GM06990 (cell line): ENCODE data around the gene ZMAT3.

ENCODE experiments used
- DNase-seq: peaks from one replicate; pipeline ENCODE4 v3.0.0-alpha.2; 2011; ENCODE audit not compliant: insufficient read length; ENCODE audit errors: extremely low read depth
- H3K27me3 ChIP-seq: replicated peaks from 2 replicates; pipeline ENCODE4 v1.6.0; 2011; ENCODE audit warnings: low read length; ENCODE audit not compliant: control insufficient read depth, insufficient read depth
- H3K36me3 ChIP-seq: 2 replicates; pipeline ENCODE4 v1.5.1; 2011; ENCODE audit warnings: low read length; ENCODE audit not compliant: control insufficient read depth, insufficient read depth
- H3K4me3 ChIP-seq: replicated peaks from 2 replicates; pipeline ENCODE4 v1.5.1; 2011; ENCODE audit warnings: low read depth, mild to moderate bottlenecking, control low read depth, low read length
- CTCF ChIP-seq: IDR thresholded peaks from 2 replicates; pipeline ENCODE4 v1.5.1; 2011; ENCODE audit warnings: low read length, control low read depth, mild to moderate bottlenecking, inconsistent platforms; ENCODE audit not compliant: insufficient read depth, poor library complexity, severe bottlenecking

ZMAT3 gene

DNA sequence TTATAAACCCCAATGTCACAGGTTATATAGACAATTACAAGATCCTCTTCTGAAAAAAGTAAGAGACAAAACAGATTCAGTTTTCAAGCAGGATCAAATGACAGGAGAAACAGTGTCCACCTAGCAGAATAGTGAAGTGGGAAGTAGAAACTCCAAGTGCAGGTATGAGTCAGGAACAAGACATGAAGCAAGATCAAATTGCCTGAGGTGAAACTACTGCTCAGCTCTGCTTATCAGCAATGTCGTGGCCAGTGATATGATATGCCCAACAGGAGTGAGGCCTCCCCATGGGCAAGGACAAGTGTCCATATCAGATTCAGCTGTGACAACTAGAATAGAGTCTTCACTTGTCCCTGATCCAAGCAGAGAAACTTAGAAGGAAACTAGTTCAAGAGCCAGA lies 100.0 kb downstream of the ZMAT3 start:
- no peak for TF ChIP-seq CTCF
- DNase-seq: no peak
- Histone ChIP-seq H3K4me3 (no peak overlapping the region), H3K27me3 (no peaks in the 10 kb centered on the region), H3K36me3 (no peaks in the 10 kb centered on the region)

DNA sequence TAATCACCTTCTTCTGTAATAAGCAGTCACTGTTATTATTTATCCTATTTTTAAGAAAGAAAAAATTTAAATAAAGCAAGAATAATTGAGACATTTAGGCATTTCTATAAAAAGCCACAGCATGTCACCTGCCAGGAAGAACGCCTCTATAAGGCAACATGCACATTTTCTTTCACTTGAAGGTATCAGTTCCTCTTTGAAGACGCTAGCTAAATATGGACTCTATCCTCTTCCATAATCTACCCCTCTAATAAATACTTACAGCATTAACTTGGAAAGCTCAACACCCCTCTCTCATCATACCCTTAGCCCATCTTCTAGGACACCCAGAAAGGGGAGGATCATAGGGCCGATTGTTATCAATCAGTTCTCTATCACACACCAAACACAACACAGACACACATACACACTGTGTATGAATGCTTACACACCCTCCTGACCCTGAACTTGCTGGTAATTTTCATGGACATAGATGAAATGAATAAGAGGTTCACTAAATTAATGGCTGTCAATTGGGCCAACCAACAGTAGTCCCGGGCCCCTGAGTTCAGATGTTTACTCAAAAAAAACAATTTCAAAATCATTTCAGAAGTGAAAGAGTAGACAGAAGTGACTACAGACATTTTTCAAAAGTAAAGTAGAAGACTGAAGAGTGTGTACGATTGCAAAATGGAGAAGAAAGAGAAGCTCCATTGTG lies 102.5 kb downstream of the ZMAT3 start:
- Histone ChIP-seq H3K4me3 (no peak overlapping the region), H3K36me3 (no peaks in the 10 kb centered on the region), H3K27me3 (no peaks in the 10 kb centered on the region)
- TF ChIP-seq CTCF: no peak
- peak; percentile 37 for DNase-seq
